HG03103 (cell line): ENCODE measurements around the gene DBNL.
"Not testable (repeated sequence)": the region's sequence is repeated elsewhere in the genome, so short reads cannot be mapped to it uniquely, and the experiment has no call there.

Experiments used
- ATAC-seq: cut with Tn5 transposase; IDR thresholded peaks from one replicate; pipeline ENCODE4 v1.9.1; 2021; ENCODE audit warnings: low read depth; ENCODE audit not compliant: unreplicated experiment

The DBNL gene

GRCh38 chr7:44044315-44045225, at the start of gene DBNL:
TSS of gene DBNL (plus strand) at chr7:44044702. CDS start at chr7:44044738, 36 bp downstream.
- peak; percentile 50 for ATAC-seq

GRCh38 chr7:43997532-43997931, 47.0 kb upstream of the DBNL start, which contains the start of gene SPDYE1:
TSS of gene SPDYE1 (plus strand) at chr7:43997897. CDS start at chr7:43999950, 2,053 bp downstream.
- not testable (repeated sequence) for ATAC-seq

GRCh38 chr7:44012081-44012480, 32.4 kb upstream of the DBNL start:
- not testable (repeated sequence) for ATAC-seq

DNA sequence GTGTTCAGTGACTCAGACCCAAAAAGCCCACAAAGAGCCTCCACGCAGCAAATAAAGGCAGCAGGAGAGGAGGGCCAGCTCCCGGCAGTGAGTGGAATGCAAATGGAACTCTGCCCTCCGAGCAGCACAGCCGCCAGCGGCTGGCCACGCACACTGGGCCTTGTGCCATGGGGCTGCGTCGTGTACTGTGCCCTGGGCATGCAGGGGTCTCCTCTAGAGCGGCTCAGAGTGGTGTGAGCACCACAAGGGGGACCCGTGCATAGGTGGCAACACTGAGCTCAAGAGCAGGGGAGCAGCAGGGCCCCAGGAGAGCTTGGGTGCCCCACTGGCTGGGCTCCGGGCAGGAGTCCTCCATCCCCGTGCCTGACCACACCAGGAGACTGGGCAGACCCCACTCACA, 29.4 kb upstream of the DBNL start:
- not testable (repeated sequence) for ATAC-seq

GRCh38 chr7:44018857-44019807, 25.4 kb upstream of the DBNL start:
- ATAC-seq, result peak; percentile 93

- not testable (repeated sequence) for ATAC-seq
Measured at GRCh38 chr7:44019825-44020224, 24.7 kb upstream of the DBNL start.

DNA sequence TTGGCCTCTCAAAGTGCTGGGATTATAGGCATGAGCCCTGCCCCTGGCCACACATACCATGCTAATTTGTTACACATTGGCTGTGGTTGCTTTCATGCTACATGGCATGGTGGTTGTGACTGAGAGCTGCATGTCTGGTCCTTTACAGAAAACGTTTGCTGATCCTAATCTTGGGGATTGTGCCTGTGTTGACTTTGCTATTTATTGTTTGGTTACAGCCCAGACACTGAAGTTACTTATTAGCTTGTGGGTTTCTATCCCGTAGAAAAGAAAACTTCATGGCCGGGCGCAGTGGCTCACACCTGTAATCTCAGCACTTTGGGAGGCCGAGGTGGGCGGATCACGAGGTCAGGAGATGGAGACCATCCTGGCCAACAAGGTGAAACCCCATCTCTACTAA, 22.4 kb upstream of the DBNL start:
- ATAC-seq, result not testable (repeated sequence)

GRCh38 chr7:44022796-44023467, 21.6 kb upstream of the DBNL start:
- ATAC-seq, result not testable (repeated sequence)

DNA sequence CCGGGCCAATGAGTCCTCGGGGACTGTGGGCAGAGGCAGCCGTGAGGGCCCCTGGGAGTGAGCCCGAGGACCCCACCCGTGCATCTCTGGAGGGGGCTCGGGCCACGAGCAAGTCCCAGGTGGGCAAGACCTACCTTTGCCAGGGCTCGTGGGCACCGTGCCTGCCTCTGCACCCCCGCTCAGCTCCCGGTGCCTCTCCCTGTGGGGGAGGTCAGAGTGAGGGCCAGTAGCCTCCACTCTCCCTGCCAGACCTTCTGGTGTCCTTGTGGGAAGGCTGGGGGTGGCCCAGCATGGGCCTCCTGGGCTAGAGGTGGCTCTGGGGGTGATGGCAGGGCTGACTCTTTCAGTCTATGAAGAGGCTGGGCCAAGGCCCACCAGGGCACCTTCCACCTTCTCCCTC, 15.1 kb upstream of the DBNL start:
- ATAC-seq, result not testable (repeated sequence)

DNA sequence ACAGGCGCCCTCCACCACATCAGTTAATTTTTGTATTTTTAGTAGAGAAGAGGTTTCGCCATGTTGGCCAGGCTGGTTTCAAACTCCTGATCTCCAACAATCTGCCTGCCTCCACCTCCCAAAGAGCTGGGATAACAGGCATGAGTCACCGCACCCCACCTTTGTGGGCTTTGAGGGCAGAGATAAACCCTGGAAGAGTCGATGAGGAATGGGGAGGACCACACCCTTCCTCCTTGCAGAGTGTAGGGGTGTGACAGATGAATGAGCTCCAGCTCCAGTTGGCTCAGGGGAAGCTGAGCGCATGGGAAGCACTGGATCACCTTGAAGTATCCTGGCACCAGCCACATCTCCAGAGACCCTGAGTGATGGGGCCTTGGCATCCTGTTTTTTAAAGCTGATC, 14.5 kb upstream of the DBNL start:
- ATAC-seq, result not testable (repeated sequence)

DNA sequence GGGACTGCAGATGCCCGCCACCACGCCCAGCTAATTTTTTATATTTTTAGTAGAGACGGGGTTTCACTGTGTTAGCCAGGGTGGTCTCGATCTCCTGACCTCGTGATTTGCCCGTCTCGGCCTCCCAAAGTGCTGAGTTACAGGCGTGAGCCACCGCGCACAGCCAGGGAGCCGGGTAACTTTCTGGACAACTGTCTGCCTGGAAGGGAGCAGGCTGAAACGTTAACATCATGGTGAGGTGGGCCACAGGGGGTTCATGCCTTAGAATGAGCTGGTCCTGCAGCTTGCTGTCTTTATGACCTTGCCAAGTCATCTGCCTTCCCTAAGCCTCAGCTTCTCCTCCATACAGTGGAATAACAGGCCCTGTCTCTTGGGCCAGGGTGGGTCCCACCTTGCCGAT, 13.2 kb upstream of the DBNL start:
- ATAC-seq, result not testable (repeated sequence)

- ATAC-seq, result not testable (repeated sequence)
Measured at GRCh38 chr7:44032031-44032430, 12.5 kb upstream of the DBNL start.

DNA sequence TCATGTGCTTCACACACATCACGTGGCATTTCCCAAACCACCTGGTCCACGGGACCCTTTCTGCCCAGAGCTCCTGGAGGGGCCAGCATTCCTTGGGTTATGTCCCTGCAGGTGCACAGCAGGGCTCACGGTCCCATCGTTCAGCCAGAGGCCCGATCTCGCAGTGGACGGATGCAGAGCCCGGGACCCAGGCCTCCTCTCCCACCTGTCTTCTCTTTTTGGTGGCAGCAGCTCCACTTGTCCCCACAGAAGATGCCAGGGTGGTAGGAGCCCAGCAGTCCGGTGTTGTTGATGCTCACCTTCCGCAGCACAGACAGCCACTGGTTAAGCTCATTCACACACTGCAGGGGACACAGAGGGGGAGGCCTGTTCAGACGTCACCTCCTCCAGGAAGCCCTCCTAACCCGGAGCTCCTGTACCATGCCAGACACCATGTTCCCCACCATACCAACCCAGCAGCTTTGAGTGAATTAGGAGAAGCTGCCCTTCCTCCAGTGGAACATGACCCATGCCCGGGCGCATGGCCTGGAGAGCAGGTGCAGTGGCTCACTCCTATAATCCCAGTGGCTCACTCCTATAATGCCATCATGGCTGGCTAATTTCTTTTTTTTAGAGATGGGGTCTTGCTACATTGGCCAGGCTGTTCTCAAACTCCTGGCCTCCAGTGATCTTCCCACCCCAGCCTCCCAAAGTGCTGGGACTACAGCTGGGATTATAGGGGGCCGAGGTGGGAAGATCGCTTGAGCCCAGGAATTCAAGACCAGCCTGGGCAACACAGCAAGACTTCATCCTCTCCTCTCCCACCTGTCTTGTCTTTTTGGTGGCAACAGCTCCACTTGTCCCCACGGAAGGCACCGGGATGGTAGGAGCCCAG, 10.3 kb upstream of the DBNL start:
- ATAC-seq, result not testable (repeated sequence)

GRCh38 chr7:44036364-44036763, 8.1 kb upstream of the DBNL start:
- ATAC-seq, result not testable (repeated sequence)

DNA sequence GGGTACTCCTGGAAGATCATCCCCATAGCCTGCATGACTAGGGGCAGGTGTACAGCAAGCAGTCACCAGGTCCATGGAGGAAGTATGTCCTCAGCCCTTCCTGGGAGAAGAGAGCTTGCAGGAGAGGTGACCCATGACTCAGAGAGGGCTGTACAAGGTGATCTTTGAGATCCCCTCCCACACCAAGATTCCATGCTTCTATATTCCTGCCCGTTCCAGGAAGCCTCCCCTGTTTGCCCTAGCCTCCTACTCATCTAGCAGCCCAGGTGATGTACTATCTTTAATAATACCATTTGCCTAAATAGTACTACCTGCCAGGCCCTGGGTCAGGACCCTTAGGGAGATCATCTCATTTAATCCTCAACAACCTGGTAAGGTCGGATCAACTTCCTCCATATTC, 6.6 kb upstream of the DBNL start:
- not testable (repeated sequence) for ATAC-seq

GRCh38 chr7:44038553-44038952, 5.9 kb upstream of the DBNL start:
- not testable (repeated sequence) for ATAC-seq

GRCh38 chr7:44038961-44039558, 5.4 kb upstream of the DBNL start:
- ATAC-seq, result peak; percentile 54

DNA sequence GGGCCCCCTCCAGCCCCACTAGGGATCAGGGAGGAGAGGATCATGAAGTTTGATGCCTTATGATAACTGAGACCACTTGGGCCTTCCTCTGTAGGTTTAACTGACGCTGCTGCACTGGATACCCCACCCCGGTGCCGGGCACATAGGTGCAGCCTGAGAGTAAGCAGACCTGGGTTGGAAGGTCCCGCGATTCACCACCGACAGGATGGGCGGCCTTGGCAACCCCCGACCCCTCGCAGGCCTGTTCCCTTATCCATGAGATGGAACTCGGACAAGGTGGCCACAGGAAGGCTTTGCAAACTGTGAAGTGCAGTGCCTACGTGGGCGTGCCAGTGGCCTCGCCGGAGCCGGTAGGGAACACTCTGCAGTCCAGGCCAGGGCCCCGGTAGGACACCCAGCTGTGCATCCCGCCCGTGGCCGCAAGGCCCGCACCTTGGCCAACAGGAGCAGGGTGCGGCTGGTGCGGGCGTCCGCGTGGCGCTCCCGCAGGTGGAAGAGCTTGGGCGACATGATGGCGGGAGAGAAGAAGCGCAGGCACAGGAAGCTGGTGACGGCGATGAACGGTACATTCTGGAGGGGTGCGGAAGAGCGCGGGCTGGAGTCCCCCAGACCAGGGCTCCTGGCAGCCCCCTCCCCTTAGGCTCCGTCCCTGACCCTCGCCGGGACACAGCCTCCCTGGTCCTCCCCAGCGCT, 4.6 kb upstream of the DBNL start:
- peak; percentile 3 for ATAC-seq
